ENCODE data around the gene KCNIP1. TPM values are rescaled to one million over a fixed set of nuclear protein-coding genes. Genes with fewer than 3 reads are reported as not detected.

KCNIP1 gene
- polyA plus RNA-seq, 1 of the 3 experiments (the other 2 are of a cell fraction) = 1.3 TPM

GRCh38 chr5:170720984-170721383, 217.2 kb downstream of the KCNIP1 start:
- WGBS (ENCODE audit: low lambda C conversion rate) = 67% methylated on average over 1 of the region's 1 CpG
- ChIA-PET POLR2A (no interaction called here), CTCF (interaction anchor here (1.5 to 5.0 kb wide), 2 partner anchors 23 to 82 kb away, joined by 4 to 22 read pairs; no protein-coding TSS in a partner anchor)
- no peaks in the 10 kb centered on the region for H3K36me3 ChIP-seq (replicated peaks in 1 of 2; ENCODE audit: control insufficient read depth in 1 of 2, insufficient read depth in 2 of 2, low read length in 1 of 2)
- H3K27ac ChIP-seq (ENCODE audit: low read depth in 2 of 2, low read length in 1 of 2) = no peak overlapping the region
- H3K9ac ChIP-seq = no peak overlapping the region
- no peaks in the 10 kb centered on the region for H3K9me2 ChIP-seq
- H4K20me1 ChIP-seq (ENCODE audit: insufficient read depth) = no peaks in the 10 kb centered on the region
- no peaks in the 10 kb centered on the region for H3K79me2 ChIP-seq (ENCODE audit: insufficient read depth)
- H3K4me3 ChIP-seq (ENCODE audit: low read depth in 2 of 2, low read length in 1 of 2) = no peak overlapping the region
- DNase-seq = no peak
- no peaks in the 10 kb centered on the region for H3K4me1 ChIP-seq (ENCODE audit: control insufficient read depth in 1 of 2, insufficient read depth in 2 of 2, low read depth in 1 of 2, low read length in 1 of 2)
- H3K4me2 ChIP-seq = no peak overlapping the region
- no peaks in the 10 kb centered on the region for H3K9me3 ChIP-seq
- no peak overlapping the region for H2AFZ ChIP-seq (ENCODE audit: low read depth)
- TF ChIP-seq NFIC (IDR thresholded peaks at IDR 0.05; ENCODE audit: borderline replicate concordance) = no peak
- TF ChIP-seq PBX3 (IDR thresholded peaks at IDR 0.05) = no peak
- H3K27me3 ChIP-seq (ENCODE audit: insufficient read depth) = peaks cover 5% of the 10 kb centered on the region; the same call in 1 of the 2 replicates
- H3F3A ChIP-seq (replicated peaks; ENCODE audit: insufficient read depth) = no peaks in the 10 kb centered on the region

GRCh38 chr5:170721681-170722080, 217.9 kb downstream of the KCNIP1 start:
- CTCF ChIA-PET = interaction anchor here (5.0 kb wide), 1 partner anchor 23 kb away, joined by 22 read pairs; no protein-coding TSS in a partner anchor
- H3K79me2 ChIP-seq (ENCODE audit: insufficient read depth) = no peaks in the 10 kb centered on the region
- TF ChIP-seq CTCF (IDR thresholded peaks at IDR 0.05) = no peak
- TF ChIP-seq SMC3 (IDR thresholded peaks at IDR 0.05; ENCODE audit: low read depth, low read length) = no peak
- TF ChIP-seq RAD21 (IDR thresholded peaks at IDR 0.05; ENCODE audit: low read length) = no peak
- no peak for TF ChIP-seq NFIC (IDR thresholded peaks at IDR 0.05; ENCODE audit: borderline replicate concordance)
- TF ChIP-seq NRF1 (IDR thresholded peaks at IDR 0.05; ENCODE audit: low read depth, low read length) = no peak
- TF ChIP-seq TCF12 (IDR thresholded peaks at IDR 0.05) = no peak
- TF ChIP-seq YY1 (IDR thresholded peaks at IDR 0.05; ENCODE audit: low read depth) = no peak
- 39% methylated on average over 6 of the region's 6 CpGs for WGBS (ENCODE audit: low lambda C conversion rate)
- no peaks in the 10 kb centered on the region for H3K4me1 ChIP-seq (ENCODE audit: control insufficient read depth in 1 of 2, insufficient read depth in 2 of 2, low read depth in 1 of 2, low read length in 1 of 2)
- H4K20me1 ChIP-seq (ENCODE audit: insufficient read depth) = no peaks in the 10 kb centered on the region
- H3K9ac ChIP-seq = no peak overlapping the region
- no peak overlapping the region for H3K27ac ChIP-seq (ENCODE audit: low read depth in 2 of 2, low read length in 1 of 2)
- H3K9me2 ChIP-seq = no peaks in the 10 kb centered on the region
- H2AFZ ChIP-seq (ENCODE audit: low read depth) = no peak overlapping the region
- H3K36me3 ChIP-seq (replicated peaks in 1 of 2; ENCODE audit: control insufficient read depth in 1 of 2, insufficient read depth in 2 of 2, low read length in 1 of 2) = no peaks in the 10 kb centered on the region
- H3K4me3 ChIP-seq (ENCODE audit: low read depth in 2 of 2, low read length in 1 of 2) = no peak overlapping the region
- POLR2A ChIA-PET = no interaction called here
- no peaks in the 10 kb centered on the region for H3F3A ChIP-seq (replicated peaks; ENCODE audit: insufficient read depth)
- H3K9me3 ChIP-seq = no peaks in the 10 kb centered on the region
- no peak for DNase-seq
- H3K27me3 ChIP-seq (ENCODE audit: insufficient read depth) = peaks cover 5% of the 10 kb centered on the region; the same call in 1 of the 2 replicates
- H3K4me2 ChIP-seq = no peak overlapping the region

GRCh38 chr5:170722316-170722715, 218.5 kb downstream of the KCNIP1 start:
- WGBS (ENCODE audit: low lambda C conversion rate) = 10% methylated on average over 3 of the region's 3 CpGs
- Histone ChIP-seq H3K4me3 (ENCODE audit: low read depth in 2 of 2, low read length in 1 of 2) (no peak overlapping the region), H3K9ac (no peak overlapping the region), H3K36me3 (replicated peaks in 1 of 2; ENCODE audit: control insufficient read depth in 1 of 2, insufficient read depth in 2 of 2, low read length in 1 of 2) (no peaks in the 10 kb centered on the region), H3K4me1 (ENCODE audit: control insufficient read depth in 1 of 2, insufficient read depth in 2 of 2, low read depth in 1 of 2, low read length in 1 of 2) (no peaks in the 10 kb centered on the region), H3K27me3 (ENCODE audit: insufficient read depth) (peaks cover 5% of the 10 kb centered on the region; the same call in 1 of the 2 replicates), H3K4me2 (no peak overlapping the region), H3F3A (replicated peaks; ENCODE audit: insufficient read depth) (no peaks in the 10 kb centered on the region), H4K20me1 (ENCODE audit: insufficient read depth) (no peaks in the 10 kb centered on the region), H2AFZ (ENCODE audit: low read depth) (no peak overlapping the region), H3K9me3 (no peaks in the 10 kb centered on the region), H3K9me2 (no peaks in the 10 kb centered on the region), H3K27ac (ENCODE audit: low read depth in 2 of 2, low read length in 1 of 2) (no peak overlapping the region), H3K79me2 (ENCODE audit: insufficient read depth) (no peaks in the 10 kb centered on the region)
- ChIA-PET CTCF (interaction anchor here (1.4 to 5.0 kb wide), 2 partner anchors 8 to 22 kb away, joined by 3 to 22 read pairs; no protein-coding TSS in a partner anchor), POLR2A (no interaction called here)
- no peak for DNase-seq
- TF ChIP-seq GABPA (IDR thresholded peaks at IDR 0.05; ENCODE audit: low read depth) = no peak
- TF ChIP-seq USF1 (IDR thresholded peaks at IDR 0.05; ENCODE audit: borderline replicate concordance, low read depth) = no peak
- TF ChIP-seq RXRA (IDR thresholded peaks at IDR 0.05; ENCODE audit: borderline replicate concordance, low read depth) = no peak
- no peak for TF ChIP-seq SIN3A (IDR thresholded peaks at IDR 0.05; ENCODE audit: borderline replicate concordance, low read depth, low read length)
- no peak for TF ChIP-seq MAX (IDR thresholded peaks at IDR 0.05; ENCODE audit: low read depth)
- no peak for TF ChIP-seq POLR2AphosphoS5 (IDR thresholded peaks at IDR 0.05; ENCODE audit: low read depth, low read length)
- TF ChIP-seq RFX5 (IDR thresholded peaks at IDR 0.05; ENCODE audit: low read length) = no peak
- TF ChIP-seq PBX3 (IDR thresholded peaks at IDR 0.05) = no peak
- no peak for TF ChIP-seq SMC3 (IDR thresholded peaks at IDR 0.05; ENCODE audit: low read depth, low read length)
- no peak for TF ChIP-seq USF2 (IDR thresholded peaks at IDR 0.05; ENCODE audit: borderline replicate concordance, low read depth, low read length)
- TF ChIP-seq TAF1 (IDR thresholded peaks at IDR 0.05; ENCODE audit: borderline replicate concordance, low read depth, low read length) = no peak

All from SK-N-SH (cell line).